ENCODE results near the gene VWCE. TPM values are rescaled to one million over a fixed set of nuclear protein-coding genes. Genes with fewer than 3 reads are reported as not detected.

VWCE gene
- polyA plus RNA-seq, 1 donor from 2014 or later: 9.8 TPM

GRCh38 chr11:61303725-61304124, 8.6 kb upstream of the VWCE start:
- Histone ChIP-seq H3K36me3 (ENCODE audit: insufficient read depth, low read length) (no peaks in the 10 kb centered on the region), H4K20me1 (ENCODE audit: insufficient read depth) (no peaks in the 10 kb centered on the region), H3K9me2 (ENCODE audit: insufficient read depth, low read length) (no peaks in the 10 kb centered on the region), H3K27me3 (ENCODE audit: insufficient read depth, low read depth, low read length) (no peaks in the 10 kb centered on the region), H3K4me2 (ENCODE audit: low read length) (no peak overlapping the region), H3K79me2 (replicated peaks; ENCODE audit: insufficient read depth, low read length) (no peaks in the 10 kb centered on the region), H3K27ac (ENCODE audit: low read length) (no peak overlapping the region), H3K4me3 (ENCODE audit: low read length) (no peak overlapping the region), H2AFZ (ENCODE audit: low read depth, low read length) (no peak overlapping the region), H3K9me3 (ENCODE audit: low read length) (no peaks in the 10 kb centered on the region), H3K9ac (ENCODE audit: low read length) (no peak overlapping the region), H3F3A (ENCODE audit: insufficient read depth, low read length, poor library complexity, severe bottlenecking) (no peaks in the 10 kb centered on the region)
- TF ChIP-seq POLR2AphosphoS5 (IDR thresholded peaks at IDR 0.05) (no peak), SMC3 (conservative IDR thresholded peaks at IDR 0.05; ENCODE audit: poor library complexity) (no peak), EZH2 (IDR thresholded peaks at IDR 0.05; ENCODE audit: borderline replicate concordance, insufficient read depth, low read length, poor library complexity, severe bottlenecking) (no peak), EP300 (conservative IDR thresholded peaks at IDR 0.05; ENCODE audit: poor library complexity, severe bottlenecking) (no peak), RAD21 (conservative IDR thresholded peaks at IDR 0.05) (no peak), TAF1 (IDR thresholded peaks at IDR 0.05; ENCODE audit: low read depth) (no peak), MXI1 (conservative IDR thresholded peaks at IDR 0.05; ENCODE audit: poor library complexity, severe bottlenecking) (no peak)
- TF ChIP-seq, protein P1, sequence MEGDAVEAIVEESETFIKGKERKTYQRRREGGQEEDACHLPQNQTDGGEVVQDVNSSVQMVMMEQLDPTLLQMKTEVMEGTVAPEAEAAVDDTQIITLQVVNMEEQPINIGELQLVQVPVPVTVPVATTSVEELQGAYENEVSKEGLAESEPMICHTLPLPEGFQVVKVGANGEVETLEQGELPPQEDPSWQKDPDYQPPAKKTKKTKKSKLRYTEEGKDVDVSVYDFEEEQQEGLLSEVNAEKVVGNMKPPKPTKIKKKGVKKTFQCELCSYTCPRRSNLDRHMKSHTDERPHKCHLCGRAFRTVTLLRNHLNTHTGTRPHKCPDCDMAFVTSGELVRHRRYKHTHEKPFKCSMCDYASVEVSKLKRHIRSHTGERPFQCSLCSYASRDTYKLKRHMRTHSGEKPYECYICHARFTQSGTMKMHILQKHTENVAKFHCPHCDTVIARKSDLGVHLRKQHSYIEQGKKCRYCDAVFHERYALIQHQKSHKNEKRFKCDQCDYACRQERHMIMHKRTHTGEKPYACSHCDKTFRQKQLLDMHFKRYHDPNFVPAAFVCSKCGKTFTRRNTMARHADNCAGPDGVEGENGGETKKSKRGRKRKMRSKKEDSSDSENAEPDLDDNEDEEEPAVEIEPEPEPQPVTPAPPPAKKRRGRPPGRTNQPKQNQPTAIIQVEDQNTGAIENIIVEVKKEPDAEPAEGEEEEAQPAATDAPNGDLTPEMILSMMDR (IDR thresholded peaks at IDR 0.05; ENCODE audit: poor library complexity, severe bottlenecking): no peak
- TF ChIP-seq, protein P2, sequence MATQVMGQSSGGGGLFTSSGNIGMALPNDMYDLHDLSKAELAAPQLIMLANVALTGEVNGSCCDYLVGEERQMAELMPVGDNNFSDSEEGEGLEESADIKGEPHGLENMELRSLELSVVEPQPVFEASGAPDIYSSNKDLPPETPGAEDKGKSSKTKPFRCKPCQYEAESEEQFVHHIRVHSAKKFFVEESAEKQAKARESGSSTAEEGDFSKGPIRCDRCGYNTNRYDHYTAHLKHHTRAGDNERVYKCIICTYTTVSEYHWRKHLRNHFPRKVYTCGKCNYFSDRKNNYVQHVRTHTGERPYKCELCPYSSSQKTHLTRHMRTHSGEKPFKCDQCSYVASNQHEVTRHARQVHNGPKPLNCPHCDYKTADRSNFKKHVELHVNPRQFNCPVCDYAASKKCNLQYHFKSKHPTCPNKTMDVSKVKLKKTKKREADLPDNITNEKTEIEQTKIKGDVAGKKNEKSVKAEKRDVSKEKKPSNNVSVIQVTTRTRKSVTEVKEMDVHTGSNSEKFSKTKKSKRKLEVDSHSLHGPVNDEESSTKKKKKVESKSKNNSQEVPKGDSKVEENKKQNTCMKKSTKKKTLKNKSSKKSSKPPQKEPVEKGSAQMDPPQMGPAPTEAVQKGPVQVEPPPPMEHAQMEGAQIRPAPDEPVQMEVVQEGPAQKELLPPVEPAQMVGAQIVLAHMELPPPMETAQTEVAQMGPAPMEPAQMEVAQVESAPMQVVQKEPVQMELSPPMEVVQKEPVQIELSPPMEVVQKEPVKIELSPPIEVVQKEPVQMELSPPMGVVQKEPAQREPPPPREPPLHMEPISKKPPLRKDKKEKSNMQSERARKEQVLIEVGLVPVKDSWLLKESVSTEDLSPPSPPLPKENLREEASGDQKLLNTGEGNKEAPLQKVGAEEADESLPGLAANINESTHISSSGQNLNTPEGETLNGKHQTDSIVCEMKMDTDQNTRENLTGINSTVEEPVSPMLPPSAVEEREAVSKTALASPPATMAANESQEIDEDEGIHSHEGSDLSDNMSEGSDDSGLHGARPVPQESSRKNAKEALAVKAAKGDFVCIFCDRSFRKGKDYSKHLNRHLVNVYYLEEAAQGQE (IDR thresholded peaks at IDR 0.05; ENCODE audit: borderline replicate concordance): no peak

GRCh38 chr11:61302550-61302949, 7.4 kb upstream of the VWCE start:
- Histone ChIP-seq H2AFZ (ENCODE audit: low read depth, low read length) (no peak overlapping the region), H4K20me1 (ENCODE audit: insufficient read depth) (no peaks in the 10 kb centered on the region), H3K4me2 (ENCODE audit: low read length) (no peak overlapping the region), H3K36me3 (ENCODE audit: insufficient read depth, low read length) (no peaks in the 10 kb centered on the region), H3K4me3 (ENCODE audit: low read length) (no peak overlapping the region), H3K9ac (ENCODE audit: low read length) (no peak overlapping the region), H3K9me2 (ENCODE audit: insufficient read depth, low read length) (no peaks in the 10 kb centered on the region), H3K27me3 (ENCODE audit: insufficient read depth, low read depth, low read length) (no peaks in the 10 kb centered on the region), H3K27ac (ENCODE audit: low read length) (no peak overlapping the region), H3K79me2 (replicated peaks; ENCODE audit: insufficient read depth, low read length) (no peaks in the 10 kb centered on the region), H3K9me3 (ENCODE audit: low read length) (no peaks in the 10 kb centered on the region), H3F3A (ENCODE audit: insufficient read depth, low read length, poor library complexity, severe bottlenecking) (no peaks in the 10 kb centered on the region)
- TF ChIP-seq SMC3 (conservative IDR thresholded peaks at IDR 0.05; ENCODE audit: poor library complexity) (no peak), POLR2AphosphoS5 (IDR thresholded peaks at IDR 0.05) (no peak), EP300 (conservative IDR thresholded peaks at IDR 0.05; ENCODE audit: poor library complexity, severe bottlenecking) (no peak), EZH2 (IDR thresholded peaks at IDR 0.05; ENCODE audit: borderline replicate concordance, insufficient read depth, low read length, poor library complexity, severe bottlenecking) (no peak), RAD21 (conservative IDR thresholded peaks at IDR 0.05) (no peak)
- TF ChIP-seq, protein P1 (IDR thresholded peaks at IDR 0.05; ENCODE audit: poor library complexity, severe bottlenecking): no peak
- TF ChIP-seq, protein P2 (IDR thresholded peaks at IDR 0.05; ENCODE audit: borderline replicate concordance): no peak

All from neural cell (in vitro differentiated cells).